ENCODE measurements around the gene ACP2.
"Not testable (repeated sequence)": the region's sequence is repeated elsewhere in the genome, so short reads cannot be mapped to it uniquely, and the experiment has no call there.

Gene ACP2

GRCh38 chr11:47192111-47192510, 56.5 kb downstream of the ACP2 start:
- DNase-seq, result no peak

GRCh38 chr11:47191137-47191536, 57.5 kb downstream of the ACP2 start:
- DNase-seq, result not testable (repeated sequence)
